ENCODE data around the gene PHC3.

The PHC3 gene

GRCh38 chr3:170108955-170109354, 72.6 kb downstream of the PHC3 start:
- H2BK120ac ChIP-seq (ENCODE audit: low read depth, low read length), result no peak overlapping the region
- no peak overlapping the region for H2BK5ac ChIP-seq (ENCODE audit: low read depth, low read length, poor library complexity, severe bottlenecking)
- H2AK5ac ChIP-seq (ENCODE audit: low read length, severe bottlenecking), result no peak overlapping the region
- H3K9ac ChIP-seq (ENCODE audit: low read length), result no peak overlapping the region
- peaks cover 1 to 94% of the 10 kb centered on the region in 2 experiments for H3K36me3 ChIP-seq (ENCODE audit: control insufficient read depth in 1 of 2, insufficient read depth in 2 of 2, low read depth in 1 of 2, low read length in 2 of 2)
- H3K27me3 ChIP-seq (ENCODE audit: control insufficient read depth in 1 of 2, insufficient read depth in 1 of 2, low read length in 2 of 2), result no peaks in the 10 kb centered on the region
- H4K8ac ChIP-seq (ENCODE audit: low read length), result no peak overlapping the region
- no peak overlapping the region for H3K18ac ChIP-seq (ENCODE audit: low read depth in 1 of 2, low read length in 2 of 2)
- no peak overlapping the region for H3K27ac ChIP-seq (ENCODE audit: low read length, poor library complexity, severe bottlenecking)
- no peak overlapping the region for H3K4me3 ChIP-seq (ENCODE audit: insufficient read depth in 1 of 2, low read depth in 1 of 2, low read length in 2 of 2)
- no peaks in the 10 kb centered on the region for H3K9me3 ChIP-seq (ENCODE audit: control insufficient read depth, low read length)
- H2BK15ac ChIP-seq (ENCODE audit: low read depth, poor library complexity, severe bottlenecking), result no peak overlapping the region
- H2BK12ac ChIP-seq (ENCODE audit: low read length in 2 of 2), result no peak overlapping the region
- no peak overlapping the region for H3K4me2 ChIP-seq (ENCODE audit: low read length, poor library complexity, severe bottlenecking)
- H3K23ac ChIP-seq (ENCODE audit: low read length in 2 of 2), result no peak overlapping the region
- no peak overlapping the region for H3K14ac ChIP-seq (ENCODE audit: low read length in 2 of 2)
- no peak overlapping the region for H4K91ac ChIP-seq (ENCODE audit: low read length)
- no peaks in the 10 kb centered on the region for H3K4me1 ChIP-seq (ENCODE audit: control insufficient read depth, insufficient read depth, low read depth, low read length)
- no CpG with 5 or more reads among the region's 3 CpGs for WGBS
- H2AFZ ChIP-seq (ENCODE audit: low read depth, low read length), result no peak overlapping the region
- DNase-seq, result no peak
- H3K79me1 ChIP-seq (replicated peaks; ENCODE audit: low read length, poor library complexity, severe bottlenecking), result peaks cover 10% of the 10 kb centered on the region
- H3K4ac ChIP-seq (ENCODE audit: low read depth in 1 of 2, low read length in 2 of 2), result no peak overlapping the region

DNA sequence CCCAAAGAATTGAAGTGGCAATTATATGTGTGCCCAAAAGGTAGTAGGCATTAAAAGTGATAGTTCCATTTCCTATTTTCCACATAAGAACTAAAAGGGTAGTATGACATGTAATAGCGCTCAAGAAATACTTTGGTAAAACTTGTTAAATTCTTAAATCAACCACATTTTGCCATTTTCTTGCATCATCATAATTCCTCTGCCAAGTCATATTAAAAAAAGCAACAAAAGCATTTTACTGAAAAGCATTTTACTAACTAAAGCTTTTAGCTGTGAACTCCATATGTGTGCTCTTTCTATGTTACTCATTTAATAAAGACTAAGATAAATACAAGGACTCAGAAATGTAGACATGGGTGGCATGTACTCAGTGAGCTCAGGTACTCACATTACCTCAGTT, 73.6 kb downstream of the PHC3 start:
- Histone ChIP-seq H3K4me1 (ENCODE audit: control insufficient read depth, insufficient read depth, low read depth, low read length) (no peaks in the 10 kb centered on the region), H4K8ac (ENCODE audit: low read length) (no peak overlapping the region), H3K14ac (ENCODE audit: low read length in 2 of 2) (no peak overlapping the region), H3K4me2 (ENCODE audit: low read length, poor library complexity, severe bottlenecking) (no peak overlapping the region), H2BK120ac (ENCODE audit: low read depth, low read length) (no peak overlapping the region), H3K36me3 (ENCODE audit: control insufficient read depth in 1 of 2, insufficient read depth in 2 of 2, low read depth in 1 of 2, low read length in 2 of 2) (peaks cover 4 to 93% of the 10 kb centered on the region in 2 experiments), H2AFZ (ENCODE audit: low read depth, low read length) (no peak overlapping the region), H3K4ac (ENCODE audit: low read depth in 1 of 2, low read length in 2 of 2) (no peak overlapping the region), H2AK5ac (ENCODE audit: low read length, severe bottlenecking) (no peak overlapping the region), H3K27ac (ENCODE audit: low read length, poor library complexity, severe bottlenecking) (no peak overlapping the region), H3K27me3 (ENCODE audit: control insufficient read depth in 1 of 2, insufficient read depth in 1 of 2, low read length in 2 of 2) (no peaks in the 10 kb centered on the region), H3K9ac (ENCODE audit: low read length) (no peak overlapping the region), H3K79me1 (replicated peaks; ENCODE audit: low read length, poor library complexity, severe bottlenecking) (peaks cover 14% of the 10 kb centered on the region), H3K23ac (ENCODE audit: low read length in 2 of 2) (no peak overlapping the region), H3K4me3 (ENCODE audit: insufficient read depth in 1 of 2, low read depth in 1 of 2, low read length in 2 of 2) (no peak overlapping the region), H2BK5ac (ENCODE audit: low read depth, low read length, poor library complexity, severe bottlenecking) (no peak overlapping the region), H2BK12ac (ENCODE audit: low read length in 2 of 2) (no peak overlapping the region), H4K91ac (ENCODE audit: low read length) (no peak overlapping the region), H3K18ac (ENCODE audit: low read depth in 1 of 2, low read length in 2 of 2) (no peak overlapping the region), H2BK15ac (ENCODE audit: low read depth, poor library complexity, severe bottlenecking) (no peak overlapping the region), H3K9me3 (ENCODE audit: control insufficient read depth, low read length) (no peaks in the 10 kb centered on the region)
- DNase-seq, result no peak
- WGBS, result 100% methylated on average over 1 of the region's 1 CpG

DNA sequence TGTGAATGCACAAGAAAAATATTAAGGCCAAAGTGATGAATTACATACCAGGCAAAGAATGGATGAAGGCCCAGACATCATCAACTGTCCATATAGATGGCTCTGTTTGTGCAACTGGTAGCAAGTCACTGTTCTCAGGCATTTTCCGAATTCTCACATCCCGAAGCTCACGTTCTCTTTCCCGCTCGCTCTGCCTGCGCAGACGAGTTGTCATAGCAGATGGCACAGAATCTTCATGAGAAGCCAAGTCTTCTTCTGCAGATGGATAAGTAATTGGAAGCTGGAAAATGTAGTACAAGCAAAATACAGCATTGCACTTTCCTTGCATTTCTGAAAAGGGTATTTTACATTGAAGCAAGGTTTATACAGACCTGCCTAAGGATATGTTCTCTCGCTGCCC, 79.1 kb downstream of the PHC3 start:
- 98% methylated on average over 8 of the region's 8 CpGs for WGBS
- Histone ChIP-seq H2BK120ac (ENCODE audit: low read depth, low read length) (no peak overlapping the region), H3K9ac (ENCODE audit: low read length) (no peak overlapping the region), H3K18ac (ENCODE audit: low read depth in 1 of 2, low read length in 2 of 2) (no peak overlapping the region), H3K4me1 (ENCODE audit: control insufficient read depth, insufficient read depth, low read depth, low read length) (no peaks in the 10 kb centered on the region), H3K27me3 (ENCODE audit: control insufficient read depth in 1 of 2, insufficient read depth in 1 of 2, low read length in 2 of 2) (no peaks in the 10 kb centered on the region), H3K4ac (ENCODE audit: low read depth in 1 of 2, low read length in 2 of 2) (no peak overlapping the region), H4K8ac (ENCODE audit: low read length) (no peak overlapping the region), H2BK5ac (ENCODE audit: low read depth, low read length, poor library complexity, severe bottlenecking) (no peak overlapping the region), H3K4me3 (ENCODE audit: insufficient read depth in 1 of 2, low read depth in 1 of 2, low read length in 2 of 2) (no peak overlapping the region), H3K23ac (ENCODE audit: low read length in 2 of 2) (no peak overlapping the region), H3K36me3 (ENCODE audit: control insufficient read depth in 1 of 2, insufficient read depth in 2 of 2, low read depth in 1 of 2, low read length in 2 of 2) (peaks cover 9 to 98% of the 10 kb centered on the region in 2 experiments), H2BK12ac (ENCODE audit: low read length in 2 of 2) (no peak overlapping the region), H3K9me3 (ENCODE audit: control insufficient read depth, low read length) (no peaks in the 10 kb centered on the region), H2AFZ (ENCODE audit: low read depth, low read length) (no peak overlapping the region), H2AK5ac (ENCODE audit: low read length, severe bottlenecking) (no peak overlapping the region), H3K79me1 (replicated peaks; ENCODE audit: low read length, poor library complexity, severe bottlenecking) (peaks cover 14% of the 10 kb centered on the region), H2BK15ac (ENCODE audit: low read depth, poor library complexity, severe bottlenecking) (no peak overlapping the region), H3K14ac (ENCODE audit: low read length in 2 of 2) (no peak overlapping the region), H4K91ac (ENCODE audit: low read length) (no peak overlapping the region), H3K27ac (ENCODE audit: low read length, poor library complexity, severe bottlenecking) (no peak overlapping the region), H3K4me2 (ENCODE audit: low read length, poor library complexity, severe bottlenecking) (no peak overlapping the region)
- no peak for DNase-seq

DNA sequence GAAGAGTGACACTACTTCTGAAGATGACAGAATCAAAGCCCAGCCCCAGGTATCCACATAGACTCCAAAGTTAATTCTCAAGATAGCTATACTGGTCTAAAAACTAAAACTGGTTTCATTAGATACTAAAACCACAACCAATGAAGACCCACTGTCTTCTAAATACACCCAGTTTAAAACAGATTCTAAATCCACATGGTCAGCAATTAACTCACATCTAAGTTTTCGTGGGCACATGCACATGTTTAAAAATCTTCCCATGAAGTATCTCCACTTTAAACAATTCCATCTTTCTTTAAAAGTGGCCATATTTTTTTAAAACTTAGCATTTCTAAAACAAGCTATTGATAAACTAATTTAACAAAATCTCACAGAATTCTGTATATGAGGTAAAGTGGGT, 80.6 kb downstream of the PHC3 start:
- no peak overlapping the region for H2BK120ac ChIP-seq (ENCODE audit: low read depth, low read length)
- H3K4me1 ChIP-seq (ENCODE audit: control insufficient read depth, insufficient read depth, low read depth, low read length), result no peaks in the 10 kb centered on the region
- no peak overlapping the region for H3K27ac ChIP-seq (ENCODE audit: low read length, poor library complexity, severe bottlenecking)
- H3K79me1 ChIP-seq (replicated peaks; ENCODE audit: low read length, poor library complexity, severe bottlenecking), result peaks cover 14% of the 10 kb centered on the region
- no peaks in the 10 kb centered on the region for H3K27me3 ChIP-seq (ENCODE audit: control insufficient read depth in 1 of 2, insufficient read depth in 1 of 2, low read length in 2 of 2)
- no peak overlapping the region for H3K4me2 ChIP-seq (ENCODE audit: low read length, poor library complexity, severe bottlenecking)
- no peak overlapping the region for H2BK5ac ChIP-seq (ENCODE audit: low read depth, low read length, poor library complexity, severe bottlenecking)
- no peak for DNase-seq
- H2AFZ ChIP-seq (ENCODE audit: low read depth, low read length), result no peak overlapping the region
- H3K18ac ChIP-seq (ENCODE audit: low read depth in 1 of 2, low read length in 2 of 2), result no peak overlapping the region
- no peak overlapping the region for H3K23ac ChIP-seq (ENCODE audit: low read length in 2 of 2)
- H4K8ac ChIP-seq (ENCODE audit: low read length), result no peak overlapping the region
- peaks cover 9 to 99% of the 10 kb centered on the region in 2 experiments for H3K36me3 ChIP-seq (ENCODE audit: control insufficient read depth in 1 of 2, insufficient read depth in 2 of 2, low read depth in 1 of 2, low read length in 2 of 2)
- H2BK15ac ChIP-seq (ENCODE audit: low read depth, poor library complexity, severe bottlenecking), result no peak overlapping the region
- no peaks in the 10 kb centered on the region for H3K9me3 ChIP-seq (ENCODE audit: control insufficient read depth, low read length)
- no peak overlapping the region for H2AK5ac ChIP-seq (ENCODE audit: low read length, severe bottlenecking)
- H3K4ac ChIP-seq (ENCODE audit: low read depth in 1 of 2, low read length in 2 of 2), result no peak overlapping the region
- H2BK12ac ChIP-seq (ENCODE audit: low read length in 2 of 2), result no peak overlapping the region
- no peak overlapping the region for H3K14ac ChIP-seq (ENCODE audit: low read length in 2 of 2)
- no peak overlapping the region for H4K91ac ChIP-seq (ENCODE audit: low read length)
- no peak overlapping the region for H3K4me3 ChIP-seq (ENCODE audit: insufficient read depth in 1 of 2, low read depth in 1 of 2, low read length in 2 of 2)
- H3K9ac ChIP-seq (ENCODE audit: low read length), result no peak overlapping the region
- WGBS, result 100% methylated on average over 1 of the region's 1 CpG
